ENCODE results near the gene MCEMP1. TPM values are rescaled to one million over a fixed set of nuclear protein-coding genes. Genes with fewer than 3 reads are reported as not detected.

The MCEMP1 gene
- total and polyA plus RNA-seq, 2 of the 13 experiments (the other 11 are each of a cell fraction or from before 2014, with no cell fraction given), result not detected

- TF ChIP-seq RNF219 (CRISPR knock-in tag; IDR thresholded peaks at IDR 0.05), result no peak; the same call in 1 of the 2 replicates
- TF ChIP-seq HMGA1 (CRISPR knock-in tag; conservative IDR thresholded peaks at IDR 0.05), result no peak
- TF ChIP-seq JDP2 (CRISPR knock-in tag; IDR thresholded peaks at IDR 0.05; ENCODE audit: borderline replicate concordance), result no peak
- no peak for TF ChIP-seq ZNF326 (CRISPR knock-in tag; IDR thresholded peaks at IDR 0.05; ENCODE audit: borderline replicate concordance)
- no peak for TF ChIP-seq ATF5 (CRISPR knock-in tag; IDR thresholded peaks at IDR 0.05; ENCODE audit: low read depth)
- no peak for TF ChIP-seq ZFP62 (CRISPR knock-in tag; IDR thresholded peaks at IDR 0.05)
- TF ChIP-seq POGZ (CRISPR knock-in tag; IDR thresholded peaks at IDR 0.05), result no peak
- no peak for TF ChIP-seq DR1 (CRISPR knock-in tag; IDR thresholded peaks at IDR 0.05)
- no peak; the same call in 1 of the 2 replicates for TF ChIP-seq ZNF788 (CRISPR knock-in tag; IDR thresholded peaks at IDR 0.05; ENCODE audit: borderline replicate concordance)
- no peak for TF ChIP-seq ZNF430 (CRISPR knock-in tag; IDR thresholded peaks at IDR 0.05)
- TF ChIP-seq BRCA1 (CRISPR knock-in tag; IDR thresholded peaks at IDR 0.05), result 0 out of 2 replicates have a peak, but pooled peaks have one; percentile 28
- no peak for TF ChIP-seq DNMT3B (CRISPR knock-in tag; conservative IDR thresholded peaks at IDR 0.05)
- TF ChIP-seq U2AF1 (optimal IDR thresholded peaks at IDR 0.05; ENCODE audit: low read depth, low read length), result no peak
- TF ChIP-seq ZBTB40 (IDR thresholded peaks at IDR 0.05), result no peak
- TF ChIP-seq ZBTB40 (CRISPR knock-in tag; IDR thresholded peaks at IDR 0.05), result peak; percentile 30; the same call in 1 of the 2 replicates
- no peak for TF ChIP-seq ZFP1 (CRISPR knock-in tag; IDR thresholded peaks at IDR 0.05)
- TF ChIP-seq MIER3 (CRISPR knock-in tag; IDR thresholded peaks at IDR 0.05; ENCODE audit: borderline replicate concordance), result no peak; the same call in 1 of the 2 replicates
- TF ChIP-seq ZNF207 (IDR thresholded peaks at IDR 0.05; ENCODE audit: borderline replicate concordance), result no peak
- TF ChIP-seq ZNF44 (CRISPR knock-in tag; IDR thresholded peaks at IDR 0.05), result no peak
- no peak for TF ChIP-seq ZNF670 (CRISPR knock-in tag; IDR thresholded peaks at IDR 0.05; ENCODE audit: borderline replicate concordance)
Observed at GRCh38 chr19:7680606-7681339, 3.9 kb downstream of the MCEMP1 start, which contains the start of gene TRAPPC5 (continued).

Data from HepG2 (cell line).